GM12878 (cell line): Measurements from ENCODE around the gene CFAP92. TPM values are rescaled to one million over a fixed set of nuclear protein-coding genes. Genes with fewer than 3 reads are reported as not detected.

Experiments used
- ATAC-seq: fragments of 200-7000 bp; cut with Tn5 transposase; 3 replicates; pipeline ENCODE4 v1.9.1; 2020; ENCODE audit warnings: mild to moderate bottlenecking, moderate library complexity
- BruUV-seq: library from RNA; stranded (reverse); fragments of 400-500 nt; replicated peaks from 2 replicates; lab custom pipeline; 2021; lab: Mats Ljungman, UMichigan
- CTCF ChIA-PET: fragments of 300-600 bp; sonication (Branson Sonifier 250); formaldehyde crosslinking; extraction: SDS; loops from one replicate; lab custom pipeline; 2021; ENCODE audit warnings: inconsistent platforms; lab: Yijun Ruan, JAX
- POLR2A ChIA-PET: fragments of 350-600 bp; formaldehyde crosslinking; extraction: SDS; loops from one replicate; lab custom pipeline; 2021; ENCODE audit warnings: inconsistent platforms; lab: Charles Lee
- RAD21 ChIA-PET: fragments of 300-600 bp; sonication (Branson Sonifier 250); formaldehyde crosslinking; loops from one replicate; lab custom pipeline; 2023; ENCODE audit warnings: antibody characterized with exemption; ENCODE audit not compliant: unreplicated experiment; lab: Charles Lee
- SMC1A ChIA-PET: fragments of 300-600 bp; sonication (Branson Sonifier 250); formaldehyde crosslinking; loops from one replicate; lab custom pipeline; 2023; ENCODE audit not compliant: unreplicated experiment, uncharacterized antibody; lab: Charles Lee
- DNase-seq: peaks from one replicate; pipeline ENCODE4 v3.0.0-alpha.2; 2011; ENCODE audit warnings: low read depth, low spot score
- FAIRE-seq: peaks from 3 replicates; lab custom pipeline; 2011; peaks lifted over from hg19 to GRCh38; lab: Jason Lieb, UNC
- H2AFZ ChIP-seq: 2 replicates; pipeline ENCODE4 v1.6.0; 2011; ENCODE audit warnings: low read depth, low read length, control low read depth; ENCODE audit not compliant: control insufficient read depth
- H3K27ac ChIP-seq: 2 replicates; pipeline ENCODE4 v1.5.1; 2011; ENCODE audit warnings: control low read depth; ENCODE audit not compliant: control insufficient read depth, insufficient read depth
- H3K27me3 ChIP-seq, 2 experiments: replicated peaks in 1 of 2; 2 replicates each; pipeline versions ENCODE4 v1.6.0 to v1.6.1; 2011; ENCODE audit warnings: low read length in 1 of 2; ENCODE audit not compliant: control insufficient read depth in 2 of 2, insufficient read depth in 2 of 2
- H3K36me3 ChIP-seq, 2 experiments: 2 replicates each; pipeline ENCODE4 v1.5.1; 2011; ENCODE audit warnings: low read length in 1 of 2; ENCODE audit not compliant: control insufficient read depth in 2 of 2, insufficient read depth in 2 of 2
- H3K4me1 ChIP-seq: 2 replicates; pipeline ENCODE4 v1.6.1; 2011; ENCODE audit warnings: mild to moderate bottlenecking, low read length, moderate library complexity, mixed read lengths; ENCODE audit not compliant: control insufficient read depth, insufficient read depth
- H3K4me2 ChIP-seq: 2 replicates; pipeline ENCODE4 v1.6.0; 2011; ENCODE audit warnings: control low read depth; ENCODE audit not compliant: control insufficient read depth, insufficient read depth
- H3K4me3 ChIP-seq: fragments of 200-600 bp; sonication (generic); 2 replicates; pipeline ENCODE4 v1.5.1; 2016
- H3K79me2 ChIP-seq: 2 replicates; pipeline ENCODE4 v1.6.0; 2011; ENCODE audit warnings: low read length; ENCODE audit not compliant: control insufficient read depth, insufficient read depth
- H3K9ac ChIP-seq: 2 replicates; pipeline ENCODE4 v1.8.0; 2011; ENCODE audit warnings: low read length, control low read depth, mixed read lengths; ENCODE audit not compliant: control insufficient read depth, insufficient read depth
- H3K9me3 ChIP-seq: replicated peaks from 3 replicates; pipeline ENCODE4 v1.5.1; 2011; ENCODE audit warnings: mild to moderate bottlenecking, low read length; ENCODE audit not compliant: control insufficient read depth, insufficient read depth
- H4K20me1 ChIP-seq: 2 replicates; pipeline ENCODE4 v1.6.0; 2011; ENCODE audit not compliant: control insufficient read depth, insufficient read depth
- ATF3 ChIP-seq: IDR thresholded peaks from 2 replicates; pipeline ENCODE4 v1.6.1; 2011; ENCODE audit warnings: low read depth, mild to moderate bottlenecking, low read length, moderate library complexity, borderline replicate concordance; ENCODE audit errors: extremely low read depth
- CEBPZ ChIP-seq: fragments of 150-350 bp; IDR thresholded peaks from 2 replicates; pipeline ENCODE4 v1.6.1; 2016; ENCODE audit warnings: low read depth, low read length
- MEF2A ChIP-seq: IDR thresholded peaks from 2 replicates; pipeline ENCODE4 v1.6.1; 2011; ENCODE audit warnings: low read depth, mild to moderate bottlenecking, low read length, moderate library complexity; ENCODE audit not compliant: insufficient read depth
- MXI1 ChIP-seq: fragments of 150-350 bp; IDR thresholded peaks from 2 replicates; pipeline ENCODE4 v1.6.1; 2011; ENCODE audit warnings: low read depth, mild to moderate bottlenecking, inconsistent platforms, low read length, improper control_type of control experiment
- NFIC ChIP-seq: IDR thresholded peaks from 2 replicates; pipeline ENCODE4 v1.6.1; 2012; ENCODE audit warnings: low read depth, mild to moderate bottlenecking, inconsistent platforms, low read length, moderate library complexity
- PML ChIP-seq: IDR thresholded peaks from 2 replicates; pipeline ENCODE4 v1.6.1; 2012; ENCODE audit warnings: low read length, inconsistent platforms
- RBBP5 ChIP-seq: fragments of 200-600 bp; sonication (generic); conservative IDR thresholded peaks from 2 replicates; pipeline ENCODE4 v1.6.1; 2016
- RELA ChIP-seq: fragments of 450-650 bp; IDR thresholded peaks from 2 replicates; pipeline ENCODE4 v1.8.0; 2014; ENCODE audit warnings: borderline replicate concordance; ENCODE audit not compliant: partially characterized antibody
- SIX5 ChIP-seq: IDR thresholded peaks from 2 replicates; pipeline ENCODE4 v1.6.1; 2011; ENCODE audit warnings: mild to moderate bottlenecking, low read depth, low read length, moderate library complexity; ENCODE audit not compliant: severe bottlenecking
- SP1 ChIP-seq: IDR thresholded peaks from one replicate; pipeline ENCODE4 v1.6.1; 2011; ENCODE audit warnings: low read depth, low read length
- STAT3 ChIP-seq: IDR thresholded peaks from 2 replicates; pipeline ENCODE4 v1.6.1; 2011; ENCODE audit warnings: low read depth, low read length, improper control_type of control experiment
- ZBED1 ChIP-seq: IDR thresholded peaks from 2 replicates; pipeline ENCODE4 v1.6.1; 2016; ENCODE audit warnings: borderline replicate concordance
- WGBS: methylation state at CpG from one replicate; pipeline ENCODE4 v1.1.6; 2016; ENCODE audit warnings: low lambda C conversion rate; ENCODE audit not compliant: insufficient replicate concordance, insufficient coverage; ENCODE audit errors: missing lambda C conversion rate; 5-methylcytosine and 5-hydroxymethylcytosine counted together
- in situ Hi-C: fragments of 300-500 bp; cut with MboI; formaldehyde crosslinking; loops from 9 replicates; pipeline ENCODE4 v1.14.3; 2018; ENCODE audit warnings: mixed read lengths
- intact Hi-C: fragments of 100-400 bp; cut with micrococcal nuclease; formaldehyde crosslinking; loops from one replicate; pipeline ENCODE4 v1.14.2; 2022; ENCODE audit not compliant: unreplicated experiment
- polyA plus RNA-seq, 11 experiments: library from polyadenylated mRNA; depleted of rRNA in 4 of 11; unstranded in 6 of 11; stranded (reverse) in 5 of 11; fragments of >200 nt; fragmentation: Nextera tagmentation in 4 of 11; fragmentation: Illumina TruSeq in 1 of 11; extraction: Ambion mirVana in 4 of 11; extraction: Trizol in 1 of 11; gene quantifications; 1 replicate in 1 of 11; 2 replicates in 10 of 11; pipeline versions ENCODE4 v1.2.1 to v1.2.3, GENCODE V29; 2011 to 2016; ENCODE audit warnings: inconsistent platforms in 2 of 11, missing spikeins in 2 of 11, low read depth in 1 of 11
- total RNA-seq, 4 experiments: library from RNA; depleted of rRNA in 3 of 4; stranded (reverse); fragments of >200 nt in 3 of 4; fragmentation: Illumina TruSeq in 1 of 4; extraction: Trizol in 1 of 4; gene quantifications; 2 replicates each; pipeline versions ENCODE4 v1.2.1 to v1.2.3, GENCODE V29; 2013 to 2021
- TF ChIP-seq, protein P1 (sequence below): IDR thresholded peaks from 2 replicates; pipeline ENCODE4 v1.6.1; 2012; ENCODE audit warnings: low read length, inconsistent platforms

CFAP92 gene
- total and polyA plus RNA-seq, 10 of the 15 experiments (the other 5 are each of a cell fraction or from before 2014, with no cell fraction given), result 0.05 to 0.52 (median 0.14) TPM; not detected in 7

DNA sequence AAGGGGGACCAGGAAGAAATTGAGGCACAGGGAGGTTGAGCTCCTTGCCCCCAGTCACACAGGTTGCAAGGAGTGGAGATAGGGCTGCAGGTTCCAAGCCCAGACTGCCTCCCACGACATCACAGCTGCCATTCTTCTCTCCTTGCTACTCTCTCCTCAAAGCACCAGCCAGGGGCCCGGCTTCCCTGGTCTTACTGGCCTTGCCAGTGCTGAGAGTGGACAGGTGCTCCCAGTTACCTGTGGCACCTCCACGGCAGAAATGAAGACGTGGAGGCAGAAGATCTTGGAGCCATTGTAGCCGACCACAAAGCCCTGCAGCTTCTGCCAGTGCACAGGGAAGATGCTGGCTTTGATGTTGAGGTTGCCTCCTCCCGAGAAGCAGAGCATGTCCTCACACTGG lies 132.4 kb downstream of the CFAP92 start:
- Histone ChIP-seq H3K79me2 (no peaks in the 10 kb centered on the region), H3K27me3 (no peaks in the 10 kb centered on the region; a peak in 1 of 4 replicates), H3K9me3 (peaks cover 13% of the 10 kb centered on the region; the same call in 1 of the 3 replicates), H2AFZ (no peak overlapping the region), H3K4me3 (no peak overlapping the region), H3K36me3 (no peaks in the 10 kb centered on the region), H3K9ac (no peak overlapping the region), H3K4me1 (no peaks in the 10 kb centered on the region), H3K4me2 (no peak overlapping the region), H3K27ac (no peak overlapping the region), H4K20me1 (no peaks in the 10 kb centered on the region)
- WGBS, result 58% methylated on average over 6 of the region's 6 CpGs
- ChIA-PET POLR2A (no interaction called here), SMC1A (no interaction called here), CTCF (interaction anchor here (0.6 kb wide), 1 partner anchor 239 kb away, joined by 4 read pairs; no protein-coding TSS in a partner anchor), RAD21 (interaction anchor here (0.6 kb wide), 1 partner anchor 183 kb away, joined by 3 read pairs; no protein-coding TSS in a partner anchor)
- ATAC-seq (no peak), FAIRE-seq (no peak), DNase-seq (no peak)
- no TSS peak for BruUV-seq
- intact Hi-C loops (no loop called here), in situ Hi-C loops (no loop called here)
- no peak for TF ChIP-seq STAT3
- TF ChIP-seq RELA, result no peak
- TF ChIP-seq, protein P1, sequence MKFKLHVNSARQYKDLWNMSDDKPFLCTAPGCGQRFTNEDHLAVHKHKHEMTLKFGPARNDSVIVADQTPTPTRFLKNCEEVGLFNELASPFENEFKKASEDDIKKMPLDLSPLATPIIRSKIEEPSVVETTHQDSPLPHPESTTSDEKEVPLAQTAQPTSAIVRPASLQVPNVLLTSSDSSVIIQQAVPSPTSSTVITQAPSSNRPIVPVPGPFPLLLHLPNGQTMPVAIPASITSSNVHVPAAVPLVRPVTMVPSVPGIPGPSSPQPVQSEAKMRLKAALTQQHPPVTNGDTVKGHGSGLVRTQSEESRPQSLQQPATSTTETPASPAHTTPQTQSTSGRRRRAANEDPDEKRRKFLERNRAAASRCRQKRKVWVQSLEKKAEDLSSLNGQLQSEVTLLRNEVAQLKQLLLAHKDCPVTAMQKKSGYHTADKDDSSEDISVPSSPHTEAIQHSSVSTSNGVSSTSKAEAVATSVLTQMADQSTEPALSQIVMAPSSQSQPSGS, result no peak
- no peak for TF ChIP-seq PML
- TF ChIP-seq MXI1, result no peak
- no peak for TF ChIP-seq ZBED1
- TF ChIP-seq ATF3, result no peak
- no peak for TF ChIP-seq CEBPZ
- no peak for TF ChIP-seq MEF2A
- TF ChIP-seq RBBP5, result no peak
- no peak for TF ChIP-seq NFIC
- no peak for TF ChIP-seq SIX5
- no peak for TF ChIP-seq SP1
